Colon (tissue), 2 donors: ENCODE data around the gene ALG12.

Source experiments
- FAIRE-seq: peaks from 2 replicates; lab custom pipeline; 2012; peaks lifted over from hg19 to GRCh38; lab: Jason Lieb, UNC
- donor health status: control.
- donor health status: control.

The ALG12 gene

DNA sequence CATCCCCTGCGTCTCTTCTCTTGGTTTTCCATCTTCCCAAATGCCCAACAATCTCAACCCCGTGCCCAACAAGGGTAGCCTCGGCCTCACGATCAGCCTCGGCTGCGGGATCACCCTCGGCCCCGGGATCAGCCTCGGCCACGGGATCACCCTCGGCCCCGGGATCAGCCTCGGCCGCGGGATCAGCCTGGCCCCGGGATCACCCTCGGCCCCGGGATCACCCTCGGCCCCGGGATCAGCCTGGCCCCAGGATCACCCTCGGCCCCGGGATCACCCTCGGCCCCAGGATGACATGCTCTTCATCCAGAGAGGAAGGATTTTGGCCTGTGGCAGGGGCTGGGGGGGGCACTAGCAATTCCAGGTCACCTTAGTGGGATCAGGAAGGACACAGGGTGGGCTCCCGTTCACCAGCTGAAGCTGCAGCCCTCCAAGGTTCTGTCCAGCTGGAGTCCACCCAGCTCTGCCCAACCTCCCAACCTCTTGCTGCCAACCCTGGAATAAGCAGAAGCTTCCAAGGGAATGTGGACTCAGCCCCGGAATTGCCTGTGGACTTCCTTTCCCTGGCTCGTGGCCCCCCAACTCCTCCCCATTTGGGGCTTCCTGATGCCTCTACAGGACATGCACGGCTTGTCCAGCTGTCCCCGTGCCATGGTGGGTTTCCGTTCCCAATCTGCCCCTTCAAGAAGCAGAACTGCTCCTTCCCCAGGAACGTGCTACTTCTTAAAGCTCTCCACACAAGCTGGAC lies 6.2 kb downstream of the ALG12 start:
- FAIRE-seq: no peak

- no peak for FAIRE-seq
Observed at GRCh38 chr22:49910229-49911155, 7.7 kb downstream of the ALG12 start.

DNA sequence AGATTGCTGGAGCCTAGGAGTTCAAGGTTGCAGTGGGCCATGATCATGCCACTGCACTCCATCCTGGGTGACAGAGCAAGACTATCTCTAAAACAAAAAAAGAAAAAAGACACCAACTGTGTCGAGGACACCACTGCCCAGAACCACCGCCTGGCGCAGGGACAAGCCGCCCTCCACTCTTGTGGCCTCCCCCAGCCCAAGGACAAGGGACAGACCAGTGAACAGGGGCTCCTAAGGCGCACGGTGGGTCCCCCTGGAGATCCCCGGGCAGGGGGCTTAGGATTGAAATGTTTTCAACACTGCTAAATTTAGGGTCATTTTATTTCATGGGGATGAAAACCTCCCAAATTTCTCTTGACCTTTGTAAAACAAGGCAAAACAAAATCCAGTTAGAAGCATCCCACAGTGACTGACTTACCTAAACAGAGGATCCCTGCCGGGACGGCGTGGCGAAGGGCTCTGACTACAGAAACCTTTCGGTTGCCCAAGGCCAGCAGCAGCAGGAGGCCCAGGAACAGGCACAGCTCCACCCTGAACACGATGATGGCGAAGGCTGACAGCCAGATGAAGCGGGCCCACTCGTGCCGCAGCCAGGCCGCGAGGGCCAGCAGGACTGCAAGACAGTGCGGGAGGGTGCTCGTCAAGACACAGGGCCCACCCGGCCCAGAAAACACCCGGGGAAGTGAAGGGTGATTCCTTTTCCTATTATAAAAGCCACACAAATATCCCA lies 8.6 kb downstream of the ALG12 start:
- no peak for FAIRE-seq

DNA sequence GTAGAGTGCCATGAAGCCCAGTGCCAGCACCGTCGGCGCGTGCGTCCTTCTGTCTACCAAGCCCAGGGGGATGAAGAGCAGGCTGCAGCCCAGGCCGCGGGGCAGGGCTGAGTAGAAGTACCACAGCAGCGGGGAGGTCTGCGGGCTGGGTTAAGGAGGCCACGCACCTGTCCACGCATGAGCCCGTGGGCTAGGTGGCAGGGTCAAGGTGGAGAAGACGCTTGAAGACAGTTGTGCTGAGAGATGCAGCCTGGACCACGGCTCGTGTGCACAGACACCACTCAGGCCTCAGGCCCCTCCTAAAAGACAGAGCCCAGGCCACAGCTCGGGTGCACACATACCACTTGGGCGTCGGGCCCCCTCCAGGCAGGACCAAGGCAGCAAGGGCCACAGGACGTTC lies 10.4 kb downstream of the ALG12 start:
- no peak for FAIRE-seq

DNA sequence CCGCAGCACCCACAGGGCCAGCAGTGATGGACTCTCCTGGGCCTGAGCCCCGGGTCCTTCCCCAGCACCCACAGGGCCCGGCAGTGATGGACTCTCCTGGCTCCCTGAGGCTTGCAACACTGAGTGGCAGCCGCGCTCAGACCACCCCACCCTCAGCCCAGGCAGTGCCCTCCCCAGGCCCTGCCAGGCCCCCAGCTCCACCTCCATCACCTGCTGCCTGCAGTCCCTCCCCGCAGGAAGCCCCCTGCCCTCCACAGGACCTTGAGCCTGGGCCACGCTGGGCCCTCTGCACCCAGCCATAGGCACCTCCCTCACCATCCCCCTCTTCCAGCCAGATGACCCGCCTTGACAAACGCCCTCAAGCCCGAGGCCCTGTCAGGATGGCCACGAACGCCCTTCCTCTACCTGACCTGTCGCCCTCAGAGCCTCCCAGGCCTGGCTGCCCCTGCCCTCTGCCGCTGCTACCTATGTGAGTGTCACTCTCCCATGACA lies 11.4 kb downstream of the ALG12 start:
- no peak for FAIRE-seq

DNA sequence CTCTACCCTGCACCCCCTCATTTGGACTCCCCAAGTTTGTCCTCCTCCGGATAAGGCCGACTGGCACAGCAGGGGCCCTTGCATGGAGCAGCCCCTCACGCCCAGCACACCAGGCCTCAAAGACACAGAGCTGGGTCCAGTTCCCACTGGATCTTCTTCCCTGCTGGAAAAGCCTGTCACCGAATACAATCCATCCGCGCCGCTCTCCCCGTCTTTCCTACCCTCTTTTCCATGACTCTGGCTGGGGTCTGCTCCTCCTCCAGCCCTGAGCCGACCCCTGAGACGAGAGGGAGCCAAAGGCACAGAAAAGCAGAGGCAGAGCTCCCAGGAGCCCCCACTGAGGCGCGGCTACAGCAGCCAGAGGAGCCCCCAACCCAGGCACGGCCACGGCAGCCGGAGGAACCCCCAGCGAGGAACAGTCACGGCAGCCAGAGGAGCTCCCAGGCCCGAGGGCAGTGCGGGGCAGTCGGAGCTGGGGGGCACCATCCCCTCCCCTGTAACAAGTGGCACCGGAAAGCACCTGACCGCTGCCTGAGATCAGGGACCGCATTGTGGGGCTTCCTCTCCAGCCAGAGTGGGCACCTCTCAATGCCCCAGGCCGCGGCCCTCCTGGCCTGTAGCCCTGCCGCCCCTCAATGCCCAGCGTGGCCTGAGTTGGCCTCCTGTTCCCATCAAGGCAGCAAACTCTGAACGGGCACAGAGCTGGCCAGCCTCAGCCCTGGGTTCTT lies 12.0 kb downstream of the ALG12 start:
- FAIRE-seq: no peak

- FAIRE-seq: no peak
Observed at GRCh38 chr22:49905465-49905864, 12.8 kb downstream of the ALG12 start.

DNA sequence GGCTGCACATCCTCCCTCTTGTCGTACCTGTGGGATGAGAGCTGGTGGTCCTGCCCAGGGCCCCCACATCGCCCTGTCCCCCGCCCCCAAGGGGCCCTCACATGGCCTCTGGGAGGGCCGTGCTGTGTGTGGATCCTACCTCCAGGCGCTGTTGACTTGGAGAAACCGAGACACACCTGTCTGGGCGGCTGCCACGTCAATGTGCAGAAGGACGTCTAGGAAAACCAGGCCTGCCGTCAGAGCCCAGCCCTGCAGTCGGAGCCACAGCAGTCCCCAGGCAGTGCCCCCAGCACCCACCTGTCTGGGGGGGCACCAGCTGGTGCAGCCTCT lies 14.2 kb downstream of the ALG12 start:
- FAIRE-seq: no peak

- no peak for FAIRE-seq
Observed at GRCh38 chr22:49903322-49904039, 14.8 kb downstream of the ALG12 start.

- FAIRE-seq: no peak
Observed at GRCh38 chr22:49901457-49901856, 16.8 kb downstream of the ALG12 start.

DNA sequence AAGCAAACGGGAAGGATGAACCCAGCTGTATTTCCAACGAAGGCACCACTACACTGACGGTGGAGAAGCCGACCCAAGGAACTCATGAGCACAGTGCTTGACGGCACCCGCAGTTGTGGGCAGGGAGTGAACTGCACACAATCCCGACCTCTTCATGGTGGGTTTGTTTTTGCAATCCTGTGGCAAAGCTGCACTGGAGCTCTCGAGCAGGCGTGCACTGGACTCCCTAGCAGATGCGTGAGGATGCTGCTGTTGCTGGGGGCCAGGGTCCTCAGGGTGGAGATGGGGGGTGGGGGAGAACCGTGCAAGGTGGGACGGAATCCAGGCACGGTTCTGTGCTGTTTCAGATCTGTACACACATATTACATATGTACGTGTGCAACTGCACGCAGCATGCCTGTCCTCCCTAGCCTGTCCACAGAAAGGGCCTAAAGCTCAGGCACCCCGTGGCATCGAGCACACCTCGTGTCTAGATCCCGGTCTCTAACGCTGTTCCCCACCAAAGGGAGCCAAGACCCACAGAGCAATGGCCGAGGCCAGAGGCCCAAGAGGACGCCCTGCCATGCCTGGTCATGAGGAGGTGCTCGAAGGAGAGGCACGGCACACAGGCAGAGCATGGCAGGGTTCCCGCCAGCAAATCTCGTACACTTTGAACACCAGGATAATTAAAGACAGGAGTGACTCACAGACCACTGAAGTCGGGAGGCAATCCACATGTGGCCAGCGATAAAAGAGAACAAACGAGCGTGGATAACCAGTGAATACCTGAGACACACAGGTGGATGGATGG lies 17.6 kb downstream of the ALG12 start:
- no peak for FAIRE-seq

- FAIRE-seq: no peak
Observed at GRCh38 chr22:49899530-49899929, 18.7 kb downstream of the ALG12 start.

- FAIRE-seq: no peak
Observed at GRCh38 chr22:49897015-49897684, 21.1 kb downstream of the ALG12 start.

DNA sequence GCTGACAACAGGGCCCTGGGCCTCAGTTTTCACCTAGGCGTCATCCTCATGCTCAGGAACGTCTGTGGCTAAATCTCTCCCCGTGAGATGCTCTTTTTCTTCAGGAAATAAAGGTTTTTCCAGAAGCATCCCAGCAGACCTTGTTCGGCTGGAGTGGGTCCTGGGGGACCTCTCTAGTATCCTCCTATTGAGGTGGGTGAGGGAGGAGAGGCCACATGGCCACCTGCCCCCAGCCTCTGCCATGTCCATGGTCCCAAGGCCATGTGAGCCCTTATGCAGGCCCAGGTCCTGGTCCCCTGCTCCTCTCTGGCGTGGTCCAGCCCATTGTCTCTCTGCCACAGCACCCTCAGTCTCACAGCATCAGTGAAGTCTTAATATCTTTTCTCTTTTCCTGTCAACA lies 22.0 kb downstream of the ALG12 start:
- FAIRE-seq: no peak

- no peak for FAIRE-seq
Observed at GRCh38 chr22:49894322-49895054, 23.8 kb downstream of the ALG12 start.

- no peak for FAIRE-seq
Observed at GRCh38 chr22:49893025-49893424, 25.2 kb downstream of the ALG12 start.

GRCh38 chr22:49892226-49892899 lies 25.9 kb downstream of the ALG12 start:
- no peak for FAIRE-seq

DNA sequence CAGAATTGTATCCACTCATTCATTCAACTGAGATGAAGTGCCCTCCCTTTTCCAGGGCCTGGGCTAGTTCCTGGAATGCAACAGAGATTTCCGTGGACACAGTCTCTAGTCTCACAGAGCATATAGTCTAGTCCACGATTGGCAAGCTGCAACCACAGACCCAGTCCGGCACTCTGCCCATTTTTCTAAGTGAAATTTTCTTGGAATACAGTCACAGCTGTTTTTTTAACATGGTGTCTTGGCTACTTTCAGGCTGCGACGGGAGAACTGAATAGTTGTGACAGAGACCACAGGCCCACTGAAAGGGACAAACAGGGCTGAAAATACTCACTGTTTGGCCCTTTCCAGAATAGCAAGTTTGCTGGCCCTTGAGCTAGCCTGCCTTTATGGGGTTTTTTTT lies 29.2 kb downstream of the ALG12 start:
- no peak for FAIRE-seq

- no peak for FAIRE-seq
Observed at GRCh38 chr22:49887702-49888101, 30.5 kb downstream of the ALG12 start.
